GM12878 (cell line): ENCODE results near the gene PPRC1.

Source experiments
- PRDM15 ChIP-seq: fragments of 450-650 bp; formaldehyde crosslinking; IDR thresholded peaks from 2 replicates; pipeline ENCODE4 v1.4.0; 2020; ENCODE audit warnings: mild to moderate bottlenecking, moderate library complexity
- RELA ChIP-seq: fragments of 450-650 bp; IDR thresholded peaks from 2 replicates; pipeline ENCODE4 v1.8.0; 2014; ENCODE audit warnings: borderline replicate concordance; ENCODE audit not compliant: partially characterized antibody
- SP1 ChIP-seq: IDR thresholded peaks from one replicate; pipeline ENCODE4 v1.6.1; 2011; ENCODE audit warnings: low read depth, low read length

DNA sequence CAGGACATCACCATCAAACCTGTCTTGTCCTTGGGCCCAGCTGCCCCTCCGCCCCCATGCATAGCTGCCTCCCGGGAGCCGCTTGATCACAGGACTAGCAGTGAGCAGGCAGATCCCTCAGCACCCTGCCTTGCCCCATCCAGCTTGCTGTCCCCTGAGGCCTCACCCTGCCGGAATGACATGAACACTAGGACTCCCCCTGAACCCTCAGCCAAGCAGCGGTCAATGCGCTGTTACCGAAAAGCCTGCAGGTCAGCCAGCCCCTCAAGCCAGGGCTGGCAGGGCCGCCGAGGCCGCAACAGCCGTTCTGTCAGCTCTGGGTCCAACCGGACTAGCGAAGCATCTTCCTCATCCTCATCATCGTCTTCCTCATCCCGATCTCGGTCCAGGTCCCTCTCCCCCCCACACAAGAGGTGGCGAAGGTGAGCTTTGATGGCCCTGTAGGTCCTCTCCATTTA, 14.2 kb downstream of the PPRC1 start:
- TF ChIP-seq SP1 (no peak), PRDM15 (CRISPR knock-in tag) (no peak), RELA (no peak)
